CD4-positive, alpha-beta T cell treated with Interleukin-15 for 1 hour (primary cell): Measurements from ENCODE around the gene TMEM239.
A peak's percentile ranks its signal among the peaks of the same experiment; 100 is the strongest.
"Not testable (repeated sequence)": the region's sequence is repeated elsewhere in the genome, so short reads cannot be mapped to it uniquely, and the experiment has no call there.

Source experiments
- DNase-seq: peaks from one replicate; pipeline ENCODE4 v3.0.0-alpha.2; 2020

Gene TMEM239

GRCh38 chr20:2822073-2822472, 5.9 kb downstream of the TMEM239 start:
- peak; percentile 39 for DNase-seq

DNA sequence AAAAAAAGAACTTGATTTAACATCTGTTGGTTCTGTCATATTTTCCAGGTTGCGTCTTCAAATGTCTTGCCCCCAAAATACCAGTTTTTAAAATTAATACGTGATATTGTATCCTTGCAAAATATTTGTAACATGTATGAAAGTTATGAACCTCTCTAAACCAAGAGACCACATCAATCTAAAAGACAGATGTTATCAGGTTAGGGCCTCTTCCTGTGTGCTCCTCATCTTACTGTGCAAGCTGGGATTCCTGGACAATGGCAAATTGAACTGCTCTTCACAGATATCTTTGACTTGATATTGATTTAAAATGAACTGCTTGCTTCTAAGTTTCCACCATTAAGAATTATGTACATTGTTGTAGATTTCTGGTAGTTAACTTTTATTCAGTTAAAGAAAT, 9.6 kb downstream of the TMEM239 start:
- no peak for DNase-seq

DNA sequence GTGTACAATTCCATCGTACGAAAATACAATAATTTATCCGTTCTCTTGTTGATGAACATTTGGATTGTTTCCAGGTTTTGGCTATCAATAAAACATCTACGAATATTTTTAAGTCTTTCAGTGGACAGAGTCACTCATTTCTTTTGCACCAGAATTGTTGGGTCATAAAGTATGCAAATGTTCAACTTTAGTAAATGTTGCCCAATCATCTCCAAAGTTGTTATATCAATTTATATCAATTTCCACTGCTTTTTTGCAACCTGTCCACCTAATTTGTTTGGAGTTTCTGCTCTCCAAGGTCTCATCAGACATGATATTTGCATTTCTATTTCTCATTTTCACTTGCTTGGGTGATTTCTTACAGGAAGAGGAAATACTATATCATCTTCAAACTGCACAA, 10.5 kb downstream of the TMEM239 start:
- DNase-seq: no peak

DNA sequence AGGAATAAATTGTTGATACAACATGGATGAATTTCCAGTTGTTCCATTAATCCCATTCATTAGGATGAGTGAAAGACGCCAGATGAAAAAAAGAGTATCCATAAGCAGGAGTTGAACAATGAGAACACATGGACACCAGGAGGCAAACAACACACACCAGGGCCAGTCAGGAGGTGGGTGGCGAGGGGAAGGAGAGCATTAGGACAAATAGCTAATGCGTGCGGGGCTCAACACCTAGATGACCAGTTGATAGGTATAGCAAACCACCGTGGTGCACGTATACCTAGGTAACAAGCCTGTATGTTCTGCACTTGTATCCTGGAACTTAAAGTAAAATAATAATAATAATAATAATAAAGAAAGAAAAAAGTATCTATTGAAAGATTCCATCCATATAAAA, 13.2 kb downstream of the TMEM239 start:
- no peak for DNase-seq

DNA sequence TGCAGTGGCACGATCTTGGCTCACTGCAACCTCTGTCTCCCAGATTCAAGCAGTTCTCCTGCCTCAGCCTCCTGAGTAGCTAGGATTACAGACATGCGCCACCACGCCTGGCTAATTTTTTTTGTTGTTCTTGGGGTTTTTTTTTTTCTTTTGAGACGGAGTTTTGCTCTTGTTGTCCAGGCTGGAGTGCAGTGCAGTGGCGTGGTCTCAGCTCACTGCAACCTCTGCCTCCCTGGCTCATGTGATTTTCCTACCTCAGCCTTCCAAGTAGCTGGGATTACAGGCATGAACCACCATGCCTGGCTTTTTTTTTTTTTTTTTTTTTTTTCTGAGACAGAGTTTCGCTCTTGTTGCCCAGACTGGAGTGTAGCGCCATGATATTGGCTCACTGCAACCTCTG, 15.0 kb downstream of the TMEM239 start:
- DNase-seq: not testable (repeated sequence)

DNA sequence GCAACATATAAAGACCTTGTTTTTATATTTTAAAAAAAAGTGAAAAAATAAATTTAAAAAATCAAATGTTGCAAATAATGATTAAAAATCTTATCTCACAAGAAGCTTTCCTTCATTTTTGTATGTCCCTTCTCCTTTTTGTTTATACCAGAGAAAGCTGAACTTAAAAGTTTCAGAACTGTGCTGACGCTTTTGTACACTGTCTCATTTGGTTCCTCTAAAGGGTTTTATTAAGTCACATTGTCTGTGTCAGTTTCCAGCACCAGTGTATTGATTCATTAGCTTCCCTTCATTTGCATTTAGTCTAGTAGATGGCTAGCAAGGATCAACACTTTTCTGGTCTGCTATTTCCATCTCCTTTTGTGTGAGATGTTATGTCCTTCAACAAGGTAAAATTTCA, 17.6 kb downstream of the TMEM239 start:
- DNase-seq: no peak

DNA sequence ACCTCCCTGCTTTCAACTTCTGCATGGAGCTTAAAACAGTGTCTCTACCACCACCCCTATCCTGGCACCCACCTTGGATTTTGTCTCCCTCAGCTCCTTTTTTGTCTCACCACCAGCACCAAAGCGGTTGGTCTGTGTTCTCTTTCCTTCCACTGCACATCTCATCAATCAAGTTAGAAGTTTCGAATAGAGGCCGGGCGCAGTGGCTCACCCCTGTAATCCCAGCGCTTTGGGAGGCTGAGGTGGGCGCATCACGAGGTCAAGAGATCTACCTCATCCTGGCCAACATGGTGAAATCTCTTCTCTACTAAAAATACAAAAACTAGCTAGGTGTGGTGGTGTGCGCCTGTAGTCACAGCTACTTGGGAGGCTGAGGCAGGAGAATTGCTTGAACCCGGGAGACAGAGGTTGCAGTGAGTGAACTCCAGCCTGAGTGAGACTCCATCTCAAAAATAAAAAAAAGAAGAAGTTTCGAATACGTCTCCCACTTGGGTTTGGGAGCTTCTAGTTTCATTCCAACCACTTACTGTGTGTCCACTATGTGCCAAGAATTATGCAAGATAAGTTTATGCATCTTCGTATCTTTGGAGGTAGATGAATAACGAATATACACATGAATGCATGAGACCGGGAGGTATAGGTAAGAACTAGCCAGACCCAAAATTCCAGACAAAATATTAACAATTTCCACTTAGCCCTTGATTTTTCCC, 18.4 kb downstream of the TMEM239 start:
- no peak for DNase-seq

GRCh38 chr20:2835331-2835796, 19.2 kb downstream of the TMEM239 start:
- DNase-seq: no peak

- DNase-seq: no peak
These were observed 19.9 kb downstream of the TMEM239 start for GRCh38 chr20:2836035-2836434.

GRCh38 chr20:2837221-2837960, 21.2 kb downstream of the TMEM239 start:
- DNase-seq: no peak

DNA sequence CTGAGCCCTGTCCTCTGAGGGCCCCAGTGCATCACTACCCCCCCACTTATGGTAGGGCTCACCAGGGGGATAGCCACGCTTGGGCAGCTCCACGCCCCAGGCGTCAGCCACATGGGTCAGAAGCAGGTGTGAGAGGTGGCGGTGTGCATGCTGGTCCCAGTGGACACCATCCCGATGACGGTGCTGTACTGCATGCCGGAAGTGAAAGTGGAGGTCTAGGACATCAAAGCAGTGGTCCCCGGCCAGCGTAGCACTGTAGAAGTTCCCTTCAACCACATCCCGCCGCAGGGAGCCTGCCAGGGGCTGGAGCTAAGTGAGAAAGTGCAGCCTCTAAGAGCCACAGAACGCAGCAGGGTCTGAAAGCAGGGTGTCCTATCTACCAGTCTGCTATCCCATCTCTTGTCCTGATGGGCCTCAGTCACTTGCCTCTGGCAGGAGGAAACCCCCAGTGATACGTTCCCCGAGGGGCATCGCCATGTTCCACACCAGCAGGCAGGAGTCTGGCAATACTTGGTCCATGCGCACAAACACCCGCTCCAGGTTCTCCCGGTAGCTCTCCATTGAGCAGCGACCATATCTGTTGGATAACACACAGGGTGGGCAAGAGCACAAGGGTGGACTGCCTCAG, 22.1 kb downstream of the TMEM239 start:
- no peak for DNase-seq

- DNase-seq: no peak
These were observed 22.9 kb downstream of the TMEM239 start for GRCh38 chr20:2838847-2839671.

DNA sequence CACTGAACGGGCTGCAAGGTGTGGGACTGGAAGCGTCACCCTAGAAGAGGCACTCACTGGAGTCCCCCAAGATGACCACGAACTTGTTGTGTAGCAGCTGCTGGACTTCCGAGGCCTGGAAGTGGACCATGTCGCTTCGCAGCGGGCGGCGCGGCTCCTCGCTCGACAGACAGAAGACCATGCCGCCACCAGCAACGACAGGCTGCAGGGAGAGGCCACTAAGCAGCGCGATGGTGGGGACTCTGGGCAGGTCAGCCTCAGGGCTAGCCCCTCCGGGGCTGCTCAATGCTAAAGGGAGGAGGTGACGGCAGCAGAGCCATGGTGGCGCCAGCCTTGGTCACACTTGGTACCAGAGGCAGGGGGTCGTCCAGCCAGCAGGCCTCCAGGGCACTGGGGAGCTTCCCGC, 23.6 kb downstream of the TMEM239 start:
- no peak for DNase-seq

GRCh38 chr20:2840138-2840966, 24.2 kb downstream of the TMEM239 start, which contains the start of the genes PCED1A and VPS16:
Gene PCED1A, minus strand, starts transcription at chr20:2840655. Its CDS starts 743 bp downstream, at chr20:2839912.
Gene VPS16, plus strand, starts transcription at chr20:2840745. Its CDS starts 30 bp downstream, at chr20:2840775.
- peak; percentile 88 for DNase-seq

- DNase-seq: no peak
These were observed 24.9 kb downstream of the TMEM239 start for GRCh38 chr20:2840967-2841531.

GRCh38 chr20:2845607-2846006, 29.4 kb downstream of the TMEM239 start:
- no peak for DNase-seq

GRCh38 chr20:2846698-2847097, 30.5 kb downstream of the TMEM239 start:
- DNase-seq: no peak

- DNase-seq: no peak
These were observed 31.6 kb downstream of the TMEM239 start for GRCh38 chr20:2847802-2848201.

DNA sequence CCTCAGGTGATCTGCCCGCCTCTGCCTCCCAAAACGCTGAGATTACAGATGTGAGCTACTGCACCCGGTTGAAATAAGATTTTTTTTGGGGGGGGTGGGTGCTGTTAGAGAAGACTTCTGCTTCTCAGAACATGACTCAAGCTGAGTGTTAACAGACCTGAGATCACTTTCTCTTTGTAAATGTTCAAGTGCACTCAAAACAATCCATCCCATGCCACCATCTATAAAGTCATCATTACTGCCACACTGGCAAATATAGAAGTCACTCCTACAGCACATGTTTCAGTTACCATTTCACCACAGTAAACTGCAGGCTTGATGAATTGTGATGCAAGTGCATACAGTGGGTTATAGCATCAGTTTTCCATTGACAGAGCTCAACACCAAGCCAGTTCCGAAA, 33.4 kb downstream of the TMEM239 start:
- no peak for DNase-seq

- DNase-seq: no peak
These were observed 34.9 kb downstream of the TMEM239 start for GRCh38 chr20:2851086-2851485.

DNA sequence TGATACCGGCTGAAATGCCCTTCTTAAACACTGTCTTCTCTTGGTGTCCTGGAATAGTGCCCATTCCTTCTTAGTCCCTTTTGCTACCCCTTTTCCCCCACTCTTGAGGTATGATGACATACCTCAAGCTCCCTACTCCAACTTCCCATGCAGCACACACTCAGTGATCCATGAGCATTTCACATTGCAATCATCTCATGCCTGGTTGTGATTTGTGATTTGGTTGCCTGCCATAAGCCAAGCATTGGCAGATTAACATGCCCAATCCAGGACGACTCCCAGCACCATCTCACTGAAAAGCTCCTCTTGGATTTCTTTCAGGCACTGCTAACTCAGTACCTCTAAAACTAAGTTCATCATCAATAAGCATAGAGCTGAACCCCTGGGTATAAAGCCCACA, 42.4 kb downstream of the TMEM239 start:
- no peak for DNase-seq
